DMS153 (cell line): ENCODE results near the gene ACSL6.

Source experiments
- DNase-seq: peaks from one replicate; lab custom pipeline; 2025; lab: John Stamatoyannopoulos, UW

Gene ACSL6

GRCh38 chr5:132049093-132049492, 37.6 kb upstream of the ACSL6 start:
- no peak for DNase-seq

DNA sequence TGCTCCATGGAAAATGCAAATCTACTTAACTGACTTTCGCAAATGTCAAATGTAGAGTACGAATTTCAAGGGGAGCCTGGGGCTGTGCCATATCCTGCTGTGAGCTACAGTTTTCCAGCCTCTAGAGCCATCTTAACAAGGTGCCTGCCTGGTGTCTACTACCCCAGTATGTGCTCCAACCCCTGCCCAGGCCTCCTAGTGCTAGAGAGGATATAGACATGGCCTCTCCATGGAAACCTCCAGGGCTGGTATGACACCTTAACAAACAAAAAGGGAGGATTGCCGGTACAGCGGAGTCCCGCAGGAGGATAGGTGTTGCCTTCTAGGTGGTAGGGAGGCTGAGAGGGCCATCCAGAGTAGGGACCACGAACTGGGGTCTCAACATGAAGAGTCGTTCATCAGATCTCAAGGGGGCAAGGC, 35.4 kb upstream of the ACSL6 start:
- no peak for DNase-seq

DNA sequence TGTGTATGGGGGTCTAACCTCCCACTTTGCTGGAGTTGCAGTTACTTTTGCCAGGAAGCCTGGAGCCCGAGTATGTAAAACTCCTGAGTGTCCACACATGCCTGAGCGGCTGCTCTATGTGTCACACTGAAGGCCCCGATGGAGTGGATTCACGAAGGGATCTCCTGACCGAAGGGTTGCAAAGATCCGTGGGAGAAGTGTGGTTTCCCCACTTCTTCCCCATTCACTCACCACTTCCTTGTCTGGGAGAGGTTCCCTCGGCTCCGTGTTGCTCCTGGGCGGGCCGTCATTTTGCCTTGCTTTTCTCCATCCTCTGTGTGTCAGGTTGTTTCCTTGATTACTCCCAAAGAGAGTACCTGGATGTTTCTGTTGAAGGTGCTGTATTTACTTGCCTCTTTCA, 32.7 kb upstream of the ACSL6 start:
- DNase-seq: no peak

GRCh38 chr5:132037353-132037752, 25.9 kb upstream of the ACSL6 start:
- no peak for DNase-seq

DNA sequence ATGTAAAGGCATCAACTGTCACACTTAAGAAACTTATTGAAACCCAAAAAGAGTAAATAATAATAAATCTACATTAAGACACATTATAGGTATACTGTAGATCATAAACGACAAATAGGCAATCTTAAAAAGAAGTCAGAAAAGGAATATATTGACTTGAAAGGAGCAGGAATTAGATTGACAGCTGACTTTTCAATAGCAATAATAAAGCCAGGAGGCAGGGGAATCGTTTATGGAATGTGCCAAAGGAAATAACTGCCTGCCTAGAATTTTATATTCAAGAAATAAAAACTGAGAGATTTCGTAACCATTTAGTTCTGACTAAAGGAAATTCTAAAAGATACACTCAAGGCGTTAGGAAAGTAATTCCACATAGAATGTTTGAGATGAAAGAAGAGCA, 21.7 kb upstream of the ACSL6 start:
- no peak for DNase-seq

- DNase-seq: no peak
Observed at GRCh38 chr5:132032196-132032595, 20.7 kb upstream of the ACSL6 start.

DNA sequence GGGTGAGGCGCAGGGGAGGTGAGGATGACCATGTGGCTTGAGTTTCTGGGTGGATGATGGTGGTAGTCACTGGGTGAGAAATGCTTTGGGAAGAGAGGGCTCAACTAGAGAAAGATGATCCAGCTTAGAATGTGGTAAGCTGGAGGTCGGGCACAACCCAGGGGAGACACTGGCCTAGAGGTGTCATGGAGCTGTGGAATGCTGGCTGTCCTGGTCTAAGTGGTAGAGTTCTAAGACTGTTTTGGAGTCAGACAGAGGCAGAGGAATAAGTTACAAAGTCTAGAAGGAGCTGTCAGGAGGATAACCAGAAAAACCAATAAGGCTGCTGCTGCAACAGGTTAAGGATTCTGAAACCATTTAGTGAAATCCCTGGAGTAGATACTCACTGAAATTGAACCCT, 19.2 kb upstream of the ACSL6 start:
- DNase-seq: no peak

- DNase-seq: no peak
Observed at GRCh38 chr5:132029609-132030330, 18.3 kb upstream of the ACSL6 start.

- no peak for DNase-seq
Observed at GRCh38 chr5:132027027-132027426, 15.6 kb upstream of the ACSL6 start.

DNA sequence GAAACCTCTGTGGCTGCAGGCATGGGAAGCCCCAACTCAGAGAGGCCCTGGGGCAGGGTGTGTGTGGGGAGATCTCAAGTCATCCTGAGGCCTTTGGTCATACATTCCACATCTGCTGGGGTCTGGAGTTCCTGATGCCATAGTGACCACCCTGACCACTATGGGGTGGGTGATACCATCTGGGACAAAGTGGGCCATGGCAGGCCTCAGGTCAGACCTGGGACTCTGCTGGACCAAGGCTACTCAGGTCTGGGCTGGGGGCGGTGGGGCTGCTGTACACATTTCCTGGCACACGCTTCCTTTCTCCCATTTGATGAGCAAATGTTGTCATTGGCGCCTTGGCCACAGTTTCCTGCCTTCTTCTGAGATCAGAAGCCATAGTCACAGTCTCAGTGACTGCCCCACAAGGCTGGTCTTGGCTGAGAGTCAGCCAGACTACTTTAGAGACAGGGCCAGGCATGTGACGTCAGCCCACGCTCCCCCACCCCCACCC, 15.1 kb upstream of the ACSL6 start:
- no peak for DNase-seq

GRCh38 chr5:132025403-132025971, 14.0 kb upstream of the ACSL6 start:
- no peak for DNase-seq

- no peak for DNase-seq
Observed at GRCh38 chr5:132024789-132025402, 13.4 kb upstream of the ACSL6 start.

DNA sequence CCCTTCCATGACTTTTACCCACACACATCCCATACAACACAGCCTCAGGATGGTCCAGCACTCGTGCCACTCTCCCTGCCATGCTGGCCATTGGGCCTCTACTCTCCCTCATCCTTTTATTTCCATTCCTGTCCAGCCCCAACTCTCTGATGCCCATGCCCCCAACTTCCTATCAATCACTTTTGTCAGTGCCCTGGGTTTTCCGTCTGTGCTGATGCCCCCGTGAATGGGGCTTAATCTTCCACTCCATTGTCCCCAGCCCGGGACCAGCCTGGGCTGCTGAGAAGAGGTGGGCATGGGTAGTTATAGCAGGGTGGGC, 12.6 kb upstream of the ACSL6 start:
- no peak for DNase-seq

- no peak for DNase-seq
Observed at GRCh38 chr5:132023258-132024116, 12.0 kb upstream of the ACSL6 start.

DNA sequence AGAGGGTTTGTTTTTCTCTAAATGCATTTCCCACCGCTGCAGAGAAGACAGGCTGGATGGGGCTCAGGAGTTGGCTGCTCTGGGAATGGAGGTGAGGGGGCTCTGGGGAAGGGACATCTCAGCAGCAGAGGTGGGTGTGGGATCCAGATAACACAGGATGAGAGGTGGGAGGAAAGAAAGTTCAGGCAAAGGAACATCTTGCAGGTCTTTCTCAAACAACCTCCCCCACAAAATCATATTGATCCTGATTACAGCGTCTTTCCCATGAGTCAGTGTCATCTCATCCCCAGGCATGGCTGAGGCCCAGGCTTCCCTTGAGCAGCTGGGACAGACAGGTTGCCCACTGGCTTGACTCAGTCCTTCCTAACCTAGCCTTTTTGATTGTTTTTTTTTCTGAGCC, 11.3 kb upstream of the ACSL6 start:
- no peak for DNase-seq

GRCh38 chr5:132021654-132022053, 10.2 kb upstream of the ACSL6 start:
- no peak for DNase-seq

DNA sequence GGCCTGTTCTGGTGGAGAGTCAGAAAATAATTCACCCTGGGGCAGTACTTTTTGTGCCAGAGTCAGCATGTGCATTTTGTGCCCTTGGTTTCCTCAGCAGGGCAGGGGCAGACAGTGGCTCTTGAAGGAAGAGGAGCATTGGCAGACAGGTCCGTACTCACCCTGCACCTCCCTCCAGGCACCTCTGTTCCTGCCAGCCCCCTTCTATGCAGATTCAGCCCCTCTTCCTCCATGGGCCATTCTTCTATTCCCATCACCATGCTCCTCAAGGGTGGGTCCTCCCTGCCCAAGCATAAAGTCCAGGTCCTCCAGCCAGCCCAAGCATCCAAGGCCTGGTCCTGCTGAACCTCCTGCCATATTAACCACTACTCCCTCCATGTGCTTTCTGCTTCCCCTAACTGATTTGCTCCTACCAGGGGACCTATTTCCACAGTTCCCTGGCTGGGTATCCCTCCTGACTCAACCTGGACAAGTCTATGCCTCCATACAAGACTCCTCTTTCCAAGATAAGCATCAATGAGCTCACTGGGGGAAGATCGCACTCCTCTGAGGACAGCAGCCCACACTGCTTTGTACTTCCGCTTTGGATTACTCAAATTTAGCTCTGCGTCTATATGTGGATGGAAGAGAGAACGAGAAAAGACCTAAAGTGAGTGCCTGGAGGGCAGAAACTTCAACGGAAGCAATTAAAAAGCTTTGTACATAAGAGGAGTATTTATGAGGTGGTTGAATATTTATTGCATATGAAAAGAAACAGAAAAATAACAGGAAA, 9.3 kb upstream of the ACSL6 start:
- no peak for DNase-seq

DNA sequence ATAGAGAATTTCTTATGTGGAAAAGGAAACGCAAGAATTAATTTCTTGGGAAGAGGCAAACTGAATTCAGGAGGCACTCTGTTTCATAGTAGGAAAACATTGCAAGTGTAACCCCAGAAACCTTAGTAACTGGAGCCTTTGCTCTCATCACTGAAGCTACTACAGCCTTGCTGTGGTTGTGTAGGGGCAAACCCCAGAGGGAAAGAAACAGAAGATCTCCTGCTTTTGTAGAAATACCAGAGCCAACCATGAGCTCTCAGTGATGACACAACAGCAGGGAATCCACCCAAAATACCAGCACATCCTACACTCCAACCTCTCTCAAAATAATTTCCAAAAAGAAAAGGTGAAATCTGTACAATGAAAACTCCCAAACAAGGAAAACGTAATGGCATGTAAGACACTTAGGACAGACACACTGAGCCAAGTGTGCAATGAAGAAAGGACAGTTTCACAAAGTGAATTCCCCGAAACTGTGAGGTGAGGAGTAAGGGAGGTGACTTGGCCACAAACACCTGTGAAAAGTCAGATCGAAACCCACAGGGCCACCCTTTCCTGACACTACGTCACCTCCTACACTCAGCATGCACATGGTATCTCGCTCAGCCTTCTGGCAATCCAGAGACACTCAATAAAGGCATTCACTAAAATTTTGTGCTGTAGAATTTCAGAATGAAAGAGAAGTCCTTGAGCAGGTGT, 8.5 kb upstream of the ACSL6 start:
- DNase-seq: no peak

DNA sequence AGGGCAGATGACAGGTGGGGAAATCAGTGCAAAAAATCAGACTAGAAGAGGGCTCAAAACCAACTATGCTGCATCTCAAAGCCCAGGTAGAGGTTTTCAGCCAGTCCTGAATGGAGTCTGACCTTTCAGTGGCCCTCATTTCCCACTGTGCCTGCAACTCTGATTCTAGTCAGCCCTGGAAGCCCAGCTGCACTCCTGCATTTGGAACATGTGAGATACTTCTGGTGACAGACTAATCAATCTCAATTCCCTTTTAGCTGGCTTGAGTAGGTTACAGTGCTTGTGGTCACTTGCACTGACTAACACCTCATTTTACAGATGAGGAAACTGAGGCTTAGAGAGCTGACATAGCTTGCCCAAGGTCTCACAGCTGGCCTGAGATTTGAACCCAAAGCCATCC, 7.9 kb upstream of the ACSL6 start:
- no peak for DNase-seq

DNA sequence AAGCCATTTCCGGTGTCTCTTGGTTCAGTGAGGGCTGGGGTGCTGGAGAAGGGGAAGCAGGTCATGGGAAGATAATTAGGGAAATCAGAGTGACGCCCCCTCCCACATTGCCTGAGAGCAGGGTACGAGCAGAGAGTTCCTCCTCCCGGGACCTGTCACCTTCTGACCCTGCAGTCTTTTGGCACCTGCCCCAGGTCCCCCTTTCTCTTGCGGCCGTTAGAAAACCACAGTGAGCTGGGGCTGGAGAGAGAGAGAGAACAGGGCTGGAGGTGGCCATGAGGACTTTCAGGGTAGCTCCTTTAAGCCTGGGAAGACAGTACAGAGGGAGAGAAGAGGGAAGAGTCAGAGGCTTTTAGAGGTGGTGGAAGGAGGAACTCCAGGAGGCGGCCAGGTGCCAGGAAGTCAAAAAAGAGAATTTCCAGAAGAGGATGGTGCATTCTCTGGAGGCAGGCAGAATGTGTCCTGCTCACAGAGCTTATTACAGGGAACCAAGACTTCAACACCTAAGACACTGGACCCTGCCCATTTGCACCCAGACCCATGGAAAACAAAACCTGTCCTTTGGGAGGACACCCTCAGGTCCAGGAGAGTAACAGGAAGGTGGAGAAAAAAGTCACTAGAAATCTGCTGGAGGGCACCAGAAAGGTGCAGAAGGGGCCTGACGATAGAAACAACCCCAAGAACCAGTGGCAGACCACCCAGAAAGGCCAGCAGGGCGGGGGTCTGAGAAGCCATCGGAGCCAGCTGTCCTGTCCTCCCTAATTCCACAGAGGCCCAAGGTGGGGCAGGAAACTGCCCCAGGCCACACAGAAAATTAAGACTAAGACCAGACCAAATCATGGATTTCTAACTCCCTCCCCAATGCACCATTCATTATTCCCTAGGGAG, 6.5 kb upstream of the ACSL6 start:
- no peak for DNase-seq
